Peyer's patch (tissue), 4 donors: ENCODE results near the gene NME4.

Experiments used
- CTCF ChIP-seq, 6 experiments: fragments of 450-650 bp in 4 of 6; fragments of 200-600 bp in 2 of 6; sonication (generic) in 1 of 6; IDR thresholded peaks; one replicate each; pipeline ENCODE4 v1.5.1; 2017 to 2019; ENCODE audit warnings: antibody characterized with exemption in 6 of 6, mild to moderate bottlenecking in 3 of 6, moderate library complexity in 1 of 6
- POLR2A ChIP-seq, 2 donors: fragments of 450-650 bp; IDR thresholded peaks; one replicate each; pipeline ENCODE4 v1.5.1; 2017; ENCODE audit warnings: antibody characterized with exemption in 2 of 2, mild to moderate bottlenecking in 2 of 2, moderate library complexity in 2 of 2

DNA sequence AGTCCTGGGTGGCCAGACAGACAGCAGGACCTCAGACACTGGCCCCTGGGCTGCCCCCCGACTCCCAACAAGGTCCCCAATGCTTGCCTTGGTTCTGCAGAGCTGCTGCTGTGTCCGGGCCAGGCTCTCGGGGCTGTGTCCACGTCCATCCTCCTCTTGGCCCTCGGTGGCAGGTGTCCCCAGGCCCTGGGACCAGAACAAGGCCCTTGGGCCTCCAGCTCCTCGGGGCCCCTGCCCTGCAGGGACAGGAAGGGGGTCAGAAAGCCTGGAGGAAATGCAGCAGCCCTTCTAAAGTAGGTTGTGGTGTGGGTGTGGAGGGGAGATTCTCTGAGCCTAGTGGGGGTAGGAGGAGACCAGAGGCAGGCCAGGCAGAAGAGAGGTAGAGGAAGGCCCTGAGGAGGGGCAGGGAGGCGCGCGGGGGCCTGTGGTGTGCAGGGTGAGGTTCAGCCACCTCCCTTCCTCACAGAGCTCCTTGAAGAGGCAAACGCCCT lies 42.0 kb upstream of the NME4 start:
- TF ChIP-seq CTCF (IDR thresholded peaks at IDR 0.05): no peak
- no peak for TF ChIP-seq POLR2A (IDR thresholded peaks at IDR 0.05)
